Measurements from ENCODE around the gene BTBD1.

BTBD1 gene

GRCh38 chr15:83113881-83114674 lies 47.0 kb upstream of the BTBD1 start:
- H3K79me1 ChIP-seq (replicated peaks; ENCODE audit: low read length, poor library complexity, severe bottlenecking), result no peaks in the 10 kb centered on the region
- H3K4me1 ChIP-seq (ENCODE audit: control insufficient read depth, insufficient read depth, low read depth, low read length), result peaks cover 7% of the 10 kb centered on the region
- H3K4me2 ChIP-seq (ENCODE audit: low read length, poor library complexity, severe bottlenecking), result no peak overlapping the region
- H3K36me3 ChIP-seq (ENCODE audit: control insufficient read depth in 1 of 2, insufficient read depth in 2 of 2, low read depth in 1 of 2, low read length in 2 of 2), result no peaks in the 10 kb centered on the region
- H4K91ac ChIP-seq (ENCODE audit: low read length), result peak overlapping the region; percentile 55
- peaks cover 19% of the 10 kb centered on the region in 2 experiments for H3K27me3 ChIP-seq (ENCODE audit: control insufficient read depth in 1 of 2, insufficient read depth in 1 of 2, low read length in 2 of 2)
- peak overlapping the region in 1 of 2 experiments; percentile 9 for H3K4ac ChIP-seq (ENCODE audit: low read depth in 1 of 2, low read length in 2 of 2)
- H2BK5ac ChIP-seq (ENCODE audit: low read depth, low read length, poor library complexity, severe bottlenecking), result no peak overlapping the region
- H2AFZ ChIP-seq (ENCODE audit: low read depth, low read length), result no peak overlapping the region
- H3K9me3 ChIP-seq (ENCODE audit: control insufficient read depth, low read length), result no peaks in the 10 kb centered on the region
- H4K8ac ChIP-seq (ENCODE audit: low read length), result no peak overlapping the region
- H3K9ac ChIP-seq (ENCODE audit: low read length), result no peak overlapping the region
- H2BK120ac ChIP-seq (ENCODE audit: low read depth, low read length), result no peak overlapping the region
- no peak overlapping the region for H3K27ac ChIP-seq (ENCODE audit: low read length, poor library complexity, severe bottlenecking)
- H2AK5ac ChIP-seq (ENCODE audit: low read length, severe bottlenecking), result no peak overlapping the region
- no peak overlapping the region for H2BK12ac ChIP-seq (ENCODE audit: low read length in 2 of 2)
- no peak for DNase-seq
- H3K4me3 ChIP-seq (ENCODE audit: insufficient read depth in 1 of 2, low read depth in 1 of 2, low read length in 2 of 2), result no peak overlapping the region
- no peak overlapping the region for H3K23ac ChIP-seq (ENCODE audit: low read length in 2 of 2)
- no peak overlapping the region for H3K18ac ChIP-seq (ENCODE audit: low read depth in 1 of 2, low read length in 2 of 2)
- H3K14ac ChIP-seq (ENCODE audit: low read length in 2 of 2), result no peak overlapping the region
- no peak overlapping the region for H2BK15ac ChIP-seq (ENCODE audit: low read depth, poor library complexity, severe bottlenecking)
- 93% methylated on average over 5 of the region's 5 CpGs for WGBS

- H3K23ac ChIP-seq (ENCODE audit: low read length in 2 of 2), result no peak overlapping the region
- no peak overlapping the region for H2AK5ac ChIP-seq (ENCODE audit: low read length, severe bottlenecking)
- peak overlapping the region in 1 of 2 experiments; percentile 40 for H3K18ac ChIP-seq (ENCODE audit: low read depth in 1 of 2, low read length in 2 of 2)
- no peak overlapping the region for H3K4me3 ChIP-seq (ENCODE audit: insufficient read depth in 1 of 2, low read depth in 1 of 2, low read length in 2 of 2)
- H4K91ac ChIP-seq (ENCODE audit: low read length), result peak overlapping the region; percentile 60
- H4K8ac ChIP-seq (ENCODE audit: low read length), result peak overlapping the region; percentile 83
- no peaks in the 10 kb centered on the region for H3K79me1 ChIP-seq (replicated peaks; ENCODE audit: low read length, poor library complexity, severe bottlenecking)
- WGBS, result 47% methylated on average over 3 of the region's 3 CpGs
- no peak for DNase-seq
- H3K27me3 ChIP-seq (ENCODE audit: control insufficient read depth in 1 of 2, insufficient read depth in 1 of 2, low read length in 2 of 2), result peaks cover 31% of the 10 kb centered on the region in 2 experiments
- H3K14ac ChIP-seq (ENCODE audit: low read length in 2 of 2), result no peak overlapping the region
- no peak overlapping the region for H3K27ac ChIP-seq (ENCODE audit: low read length, poor library complexity, severe bottlenecking)
- H3K36me3 ChIP-seq (ENCODE audit: control insufficient read depth in 1 of 2, insufficient read depth in 2 of 2, low read depth in 1 of 2, low read length in 2 of 2), result no peaks in the 10 kb centered on the region
- no peak overlapping the region for H2AFZ ChIP-seq (ENCODE audit: low read depth, low read length)
- H3K4me1 ChIP-seq (ENCODE audit: control insufficient read depth, insufficient read depth, low read depth, low read length), result peaks cover 12% of the 10 kb centered on the region
- H2BK15ac ChIP-seq (ENCODE audit: low read depth, poor library complexity, severe bottlenecking), result no peak overlapping the region
- H3K4ac ChIP-seq (ENCODE audit: low read depth in 1 of 2, low read length in 2 of 2), result peak overlapping the region in 1 of 2 experiments; percentile 46
- H2BK5ac ChIP-seq (ENCODE audit: low read depth, low read length, poor library complexity, severe bottlenecking), result no peak overlapping the region
- H3K9ac ChIP-seq (ENCODE audit: low read length), result no peak overlapping the region
- H2BK12ac ChIP-seq (ENCODE audit: low read length in 2 of 2), result peak overlapping the region; percentile 1 to 59
- H2BK120ac ChIP-seq (ENCODE audit: low read depth, low read length), result peak overlapping the region; percentile 86
- H3K9me3 ChIP-seq (ENCODE audit: control insufficient read depth, low read length), result no peaks in the 10 kb centered on the region
- H3K4me2 ChIP-seq (ENCODE audit: low read length, poor library complexity, severe bottlenecking), result no peak overlapping the region
These were observed 45.9 kb upstream of the BTBD1 start for GRCh38 chr15:83112956-83113299.

GRCh38 chr15:83112233-83112955 lies 45.3 kb upstream of the BTBD1 start:
- Histone ChIP-seq H2AFZ (ENCODE audit: low read depth, low read length) (no peak overlapping the region), H3K79me1 (replicated peaks; ENCODE audit: low read length, poor library complexity, severe bottlenecking) (no peaks in the 10 kb centered on the region), H4K91ac (ENCODE audit: low read length) (peak overlapping the region; percentile 71), H3K4me3 (ENCODE audit: insufficient read depth in 1 of 2, low read depth in 1 of 2, low read length in 2 of 2) (no peak overlapping the region), H4K8ac (ENCODE audit: low read length) (peak overlapping the region; percentile 81), H3K9ac (ENCODE audit: low read length) (no peak overlapping the region), H3K27me3 (ENCODE audit: control insufficient read depth in 1 of 2, insufficient read depth in 1 of 2, low read length in 2 of 2) (peaks cover 30 to 36% of the 10 kb centered on the region in 2 experiments), H3K4me1 (ENCODE audit: control insufficient read depth, insufficient read depth, low read depth, low read length) (peaks cover 17% of the 10 kb centered on the region), H2AK5ac (ENCODE audit: low read length, severe bottlenecking) (no peak overlapping the region), H3K36me3 (ENCODE audit: control insufficient read depth in 1 of 2, insufficient read depth in 2 of 2, low read depth in 1 of 2, low read length in 2 of 2) (peaks cover 0 to under 1% of the 10 kb centered on the region in 2 experiments), H3K14ac (ENCODE audit: low read length in 2 of 2) (peak overlapping the region in 1 of 2 experiments; percentile 88), H2BK120ac (ENCODE audit: low read depth, low read length) (no peak overlapping the region), H3K4me2 (ENCODE audit: low read length, poor library complexity, severe bottlenecking) (no peak overlapping the region), H3K23ac (ENCODE audit: low read length in 2 of 2) (peak overlapping the region in 1 of 2 experiments; percentile 36), H3K4ac (ENCODE audit: low read depth in 1 of 2, low read length in 2 of 2) (peak overlapping the region in 1 of 2 experiments; percentile 39), H2BK5ac (ENCODE audit: low read depth, low read length, poor library complexity, severe bottlenecking) (no peak overlapping the region), H3K18ac (ENCODE audit: low read depth in 1 of 2, low read length in 2 of 2) (peak overlapping the region; percentile 10 to 70), H3K9me3 (ENCODE audit: control insufficient read depth, low read length) (no peaks in the 10 kb centered on the region), H2BK12ac (ENCODE audit: low read length in 2 of 2) (peak overlapping the region in 1 of 2 experiments; percentile 27), H2BK15ac (ENCODE audit: low read depth, poor library complexity, severe bottlenecking) (no peak overlapping the region), H3K27ac (ENCODE audit: low read length, poor library complexity, severe bottlenecking) (no peak overlapping the region)
- DNase-seq, result peak; percentile 68
- 33% methylated on average over 7 of the region's 8 CpGs for WGBS

GRCh38 chr15:83111149-83111548 lies 44.1 kb upstream of the BTBD1 start:
- Histone ChIP-seq H4K91ac (ENCODE audit: low read length) (no peak overlapping the region), H2BK5ac (ENCODE audit: low read depth, low read length, poor library complexity, severe bottlenecking) (no peak overlapping the region), H3K9me3 (ENCODE audit: control insufficient read depth, low read length) (no peaks in the 10 kb centered on the region), H2AFZ (ENCODE audit: low read depth, low read length) (no peak overlapping the region), H3K4me3 (ENCODE audit: insufficient read depth in 1 of 2, low read depth in 1 of 2, low read length in 2 of 2) (no peak overlapping the region), H3K4me2 (ENCODE audit: low read length, poor library complexity, severe bottlenecking) (no peak overlapping the region), H3K4ac (ENCODE audit: low read depth in 1 of 2, low read length in 2 of 2) (no peak overlapping the region), H3K79me1 (replicated peaks; ENCODE audit: low read length, poor library complexity, severe bottlenecking) (no peaks in the 10 kb centered on the region), H3K27ac (ENCODE audit: low read length, poor library complexity, severe bottlenecking) (no peak overlapping the region), H3K4me1 (ENCODE audit: control insufficient read depth, insufficient read depth, low read depth, low read length) (peaks cover 22% of the 10 kb centered on the region), H3K18ac (ENCODE audit: low read depth in 1 of 2, low read length in 2 of 2) (no peak overlapping the region), H2BK12ac (ENCODE audit: low read length in 2 of 2) (no peak overlapping the region), H2BK120ac (ENCODE audit: low read depth, low read length) (no peak overlapping the region), H3K23ac (ENCODE audit: low read length in 2 of 2) (no peak overlapping the region), H4K8ac (ENCODE audit: low read length) (no peak overlapping the region), H2AK5ac (ENCODE audit: low read length, severe bottlenecking) (no peak overlapping the region), H2BK15ac (ENCODE audit: low read depth, poor library complexity, severe bottlenecking) (no peak overlapping the region), H3K9ac (ENCODE audit: low read length) (no peak overlapping the region), H3K14ac (ENCODE audit: low read length in 2 of 2) (no peak overlapping the region), H3K27me3 (ENCODE audit: control insufficient read depth in 1 of 2, insufficient read depth in 1 of 2, low read length in 2 of 2) (peaks cover 36 to 44% of the 10 kb centered on the region in 2 experiments), H3K36me3 (ENCODE audit: control insufficient read depth in 1 of 2, insufficient read depth in 2 of 2, low read depth in 1 of 2, low read length in 2 of 2) (peaks cover 0 to 3% of the 10 kb centered on the region in 2 experiments)
- DNase-seq, result no peak
- WGBS, result 96% methylated on average over 2 of the region's 3 CpGs

All from mesenchymal stem cell (in vitro differentiated cells and primary cell).